Measurements from ENCODE around the gene PDGFRB. TPM values are rescaled to one million over a fixed set of nuclear protein-coding genes. Genes with fewer than 3 reads are reported as not detected.

PDGFRB gene
- total RNA-seq, 1 experiment from 2014 or later, result not detected

DNA sequence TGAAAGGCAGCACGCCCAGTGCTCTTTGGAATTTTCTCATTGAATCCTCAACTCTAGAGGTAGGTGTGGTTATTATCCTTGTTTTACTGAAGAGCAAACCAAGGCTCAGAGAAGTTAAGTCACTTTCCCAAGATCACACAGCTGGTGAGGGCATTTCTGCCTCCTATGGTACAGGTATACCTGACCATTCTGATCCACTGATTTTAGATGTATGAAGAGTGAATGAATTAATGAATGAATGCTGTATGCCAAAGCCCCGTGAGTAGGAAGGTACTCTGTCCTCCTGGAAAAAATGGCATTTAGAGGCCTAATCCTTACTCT lies 51.1 kb downstream of the PDGFRB start:
- Histone ChIP-seq H3K27ac (no peak overlapping the region), H4K20me1 (ENCODE audit: insufficient read depth) (no peaks in the 10 kb centered on the region), H3K9me3 (ENCODE audit: insufficient read depth, low read depth) (no peaks in the 10 kb centered on the region), H3K4me2 (no peak overlapping the region), H2AFZ (no peak overlapping the region), H3K4me1 (replicated peaks; ENCODE audit: insufficient read depth) (peaks cover 12% of the 10 kb centered on the region), H3K36me3 (ENCODE audit: low read depth) (no peaks in the 10 kb centered on the region), H3K27me3 (ENCODE audit: insufficient read depth, low read depth) (no peaks in the 10 kb centered on the region), H3K79me2 (ENCODE audit: low read depth) (no peaks in the 10 kb centered on the region), H3K9me2 (ENCODE audit: insufficient read depth) (no peaks in the 10 kb centered on the region), H3K4me3 (no peak overlapping the region), H3F3A (ENCODE audit: insufficient read depth, low read depth) (no peaks in the 10 kb centered on the region)
- BruUV-seq (replicated peaks), result no TSS peak
- no peak for DNase-seq
- POLR2A ChIA-PET (ENCODE audit: unreplicated experiment), result no interaction called here
- CTCF ChIA-PET, result no interaction called here
- TF ChIP-seq EZH2 (IDR thresholded peaks at IDR 0.05; ENCODE audit: low read depth), result no peak
- TF ChIP-seq, protein P1, sequence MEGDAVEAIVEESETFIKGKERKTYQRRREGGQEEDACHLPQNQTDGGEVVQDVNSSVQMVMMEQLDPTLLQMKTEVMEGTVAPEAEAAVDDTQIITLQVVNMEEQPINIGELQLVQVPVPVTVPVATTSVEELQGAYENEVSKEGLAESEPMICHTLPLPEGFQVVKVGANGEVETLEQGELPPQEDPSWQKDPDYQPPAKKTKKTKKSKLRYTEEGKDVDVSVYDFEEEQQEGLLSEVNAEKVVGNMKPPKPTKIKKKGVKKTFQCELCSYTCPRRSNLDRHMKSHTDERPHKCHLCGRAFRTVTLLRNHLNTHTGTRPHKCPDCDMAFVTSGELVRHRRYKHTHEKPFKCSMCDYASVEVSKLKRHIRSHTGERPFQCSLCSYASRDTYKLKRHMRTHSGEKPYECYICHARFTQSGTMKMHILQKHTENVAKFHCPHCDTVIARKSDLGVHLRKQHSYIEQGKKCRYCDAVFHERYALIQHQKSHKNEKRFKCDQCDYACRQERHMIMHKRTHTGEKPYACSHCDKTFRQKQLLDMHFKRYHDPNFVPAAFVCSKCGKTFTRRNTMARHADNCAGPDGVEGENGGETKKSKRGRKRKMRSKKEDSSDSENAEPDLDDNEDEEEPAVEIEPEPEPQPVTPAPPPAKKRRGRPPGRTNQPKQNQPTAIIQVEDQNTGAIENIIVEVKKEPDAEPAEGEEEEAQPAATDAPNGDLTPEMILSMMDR (conservative IDR thresholded peaks at IDR 0.05), result no peak
- intact Hi-C loops (cut with micrococcal nuclease; ENCODE audit: unreplicated experiment), result no loop called here

DNA sequence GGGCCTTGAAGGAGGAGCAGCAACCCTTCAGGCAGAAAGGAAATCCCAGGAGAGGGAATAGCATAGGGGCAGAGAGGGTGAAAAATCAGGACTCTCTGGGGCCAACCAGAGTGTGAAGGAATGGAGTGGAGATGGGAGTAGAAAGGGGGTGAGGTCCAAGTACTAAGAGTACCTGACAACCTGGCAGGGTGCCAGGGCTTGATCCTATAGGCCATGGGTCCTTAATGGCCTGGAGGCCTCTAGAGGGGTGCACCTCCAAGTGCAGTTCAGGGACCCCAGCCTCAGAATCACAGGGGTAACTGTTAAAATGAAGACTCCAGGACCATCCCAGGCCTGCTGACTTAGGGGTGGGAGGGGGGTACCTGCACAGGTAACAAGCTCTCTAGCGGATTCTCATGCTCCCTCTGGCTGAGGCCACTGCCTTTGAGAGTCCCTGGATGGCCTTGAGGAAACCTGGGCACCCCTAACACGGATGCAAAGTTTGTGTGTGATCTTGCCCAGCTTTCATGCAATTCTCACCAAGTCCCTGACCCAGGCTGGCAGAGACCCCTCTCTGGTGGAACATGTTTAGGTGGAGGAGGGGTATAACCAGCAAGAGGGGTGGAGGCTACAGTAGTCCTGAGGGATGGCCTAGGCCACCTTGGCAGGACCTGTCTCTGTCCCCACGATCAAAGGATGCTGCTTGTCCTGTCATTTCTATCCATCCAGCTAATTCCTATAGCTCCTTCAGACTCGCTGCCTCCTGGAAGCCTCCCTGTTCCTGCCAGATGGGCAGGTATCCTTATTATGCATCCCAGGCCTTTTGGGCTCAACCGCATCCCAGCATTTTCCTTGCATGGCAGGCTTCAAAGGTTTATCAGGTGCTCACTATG lies 51.7 kb downstream of the PDGFRB start:
- Histone ChIP-seq H2AFZ (no peak overlapping the region), H3F3A (ENCODE audit: insufficient read depth, low read depth) (no peaks in the 10 kb centered on the region), H3K9me3 (ENCODE audit: insufficient read depth, low read depth) (no peaks in the 10 kb centered on the region), H3K4me3 (no peak overlapping the region), H3K27me3 (ENCODE audit: insufficient read depth, low read depth) (no peaks in the 10 kb centered on the region), H3K27ac (no peak overlapping the region), H3K79me2 (ENCODE audit: low read depth) (no peaks in the 10 kb centered on the region), H3K4me1 (replicated peaks; ENCODE audit: insufficient read depth) (peaks cover 11% of the 10 kb centered on the region; the same call in 1 of the 2 replicates), H3K36me3 (ENCODE audit: low read depth) (no peaks in the 10 kb centered on the region), H4K20me1 (ENCODE audit: insufficient read depth) (no peaks in the 10 kb centered on the region), H3K9me2 (ENCODE audit: insufficient read depth) (no peaks in the 10 kb centered on the region), H3K4me2 (no peak overlapping the region)
- intact Hi-C loops (cut with micrococcal nuclease; ENCODE audit: unreplicated experiment), result no loop called here
- BruUV-seq (replicated peaks), result no TSS peak
- no peak for DNase-seq
- ChIA-PET POLR2A (ENCODE audit: unreplicated experiment) (no interaction called here), CTCF (no interaction called here)
- TF ChIP-seq EZH2 (IDR thresholded peaks at IDR 0.05; ENCODE audit: low read depth), result no peak
- TF ChIP-seq, protein P1 (conservative IDR thresholded peaks at IDR 0.05), result no peak

DNA sequence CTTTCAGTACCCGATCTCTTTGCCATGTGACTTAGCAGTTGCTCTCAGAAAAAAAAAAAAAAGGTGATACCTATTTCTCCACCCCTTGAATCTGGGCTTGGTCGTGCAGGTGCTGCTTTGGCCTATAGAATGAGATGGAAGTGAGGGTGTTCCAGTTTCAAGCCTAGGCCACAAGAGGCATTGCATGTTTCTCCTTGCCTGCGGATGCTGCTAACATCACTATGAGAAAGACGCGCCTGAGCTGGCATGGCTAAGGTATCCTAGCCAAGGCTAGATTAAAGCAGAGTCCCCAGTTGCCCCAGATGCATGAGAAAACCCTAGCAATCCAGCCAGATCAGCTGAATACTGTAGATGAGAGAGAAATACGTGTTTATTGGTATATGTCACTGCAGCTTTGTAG lies 54.6 kb downstream of the PDGFRB start:
- Histone ChIP-seq H4K20me1 (ENCODE audit: insufficient read depth) (no peaks in the 10 kb centered on the region), H3K4me2 (no peak overlapping the region), H3K9me2 (ENCODE audit: insufficient read depth) (no peaks in the 10 kb centered on the region), H3K27ac (no peak overlapping the region), H3K79me2 (ENCODE audit: low read depth) (no peaks in the 10 kb centered on the region), H3K36me3 (ENCODE audit: low read depth) (no peaks in the 10 kb centered on the region), H3K9me3 (ENCODE audit: insufficient read depth, low read depth) (no peaks in the 10 kb centered on the region), H3K4me1 (replicated peaks; ENCODE audit: insufficient read depth) (no peaks in the 10 kb centered on the region), H2AFZ (no peak overlapping the region), H3K4me3 (no peak overlapping the region), H3F3A (ENCODE audit: insufficient read depth, low read depth) (no peaks in the 10 kb centered on the region), H3K27me3 (ENCODE audit: insufficient read depth, low read depth) (no peaks in the 10 kb centered on the region)
- POLR2A ChIA-PET (ENCODE audit: unreplicated experiment), result no interaction called here
- DNase-seq, result no peak
- TF ChIP-seq EZH2 (IDR thresholded peaks at IDR 0.05; ENCODE audit: low read depth), result no peak
- TF ChIP-seq, protein P1 (conservative IDR thresholded peaks at IDR 0.05), result no peak
- BruUV-seq (replicated peaks), result no TSS peak
- CTCF ChIA-PET, result interaction anchor here (0.7 kb wide), 1 partner anchor 221 kb away, joined by 7 read pairs; no protein-coding TSS in a partner anchor
- intact Hi-C loops (cut with micrococcal nuclease; ENCODE audit: unreplicated experiment), result no loop called here

Data from PC-9 (cell line).